OCI-LY3 (cell line): ENCODE results near the gene MBP.

Source experiments
- H2AFZ ChIP-seq: fragments of 200-600, 300-600 bp; shearing (Covaris generic); 2 replicates; pipeline ENCODE4 v1.6.0; 2014; ENCODE audit warnings: antibody characterized with exemption, low read depth, low read length
- H3K27ac ChIP-seq: fragments of 200-600, 300-600 bp; sonication (generic); 2 replicates; pipeline ENCODE4 v1.5.1; 2014; ENCODE audit warnings: mild to moderate bottlenecking, low read length, moderate library complexity, mixed read lengths
- H3K27me3 ChIP-seq: fragments of 200-600, 300-600 bp; sonication (generic); 2 replicates; pipeline ENCODE4 v1.6.1; 2014; ENCODE audit warnings: low read depth, low read length, mixed read lengths
- H3K36me3 ChIP-seq: fragments of 200-600, 300-600 bp; sonication (generic); replicated peaks from 2 replicates; pipeline ENCODE3; 2014; ENCODE audit warnings: low read depth, low read length, mixed read lengths
- H3K4me1 ChIP-seq: fragments of 300-600, 200-600 bp; sonication (generic); 2 replicates; pipeline ENCODE4 v1.6.1; 2014; ENCODE audit warnings: low read length, mixed read lengths
- H3K4me2 ChIP-seq: fragments of 200-600, 300-600 bp; sonication (generic); 2 replicates; pipeline ENCODE4 v1.6.1; 2014; ENCODE audit warnings: low read length, mixed read lengths
- H3K4me3 ChIP-seq: fragments of 300-600, 200-600 bp; sonication (generic); 2 replicates; pipeline ENCODE4 v1.5.1; 2014; ENCODE audit warnings: antibody characterized with exemption, mild to moderate bottlenecking, low read length, moderate library complexity
- H3K79me2 ChIP-seq: fragments of 300-600, 200-600 bp; shearing (Covaris generic); 2 replicates; pipeline ENCODE4 v1.6.1; 2014; ENCODE audit warnings: mild to moderate bottlenecking, low read length, mixed read lengths
- H3K9ac ChIP-seq: fragments of 300-600, 200-600 bp; shearing (Covaris generic); 2 replicates; pipeline ENCODE4 v1.6.0; 2014; ENCODE audit warnings: mild to moderate bottlenecking, low read length, moderate library complexity
- H3K9me3 ChIP-seq: fragments of 200-600, 300-600 bp; shearing (Covaris generic); 2 replicates; pipeline ENCODE4 v1.6.1; 2014; ENCODE audit warnings: low read length, mixed read lengths; ENCODE audit not compliant: insufficient read depth
- H4K20me1 ChIP-seq: fragments of 200-600, 300-600 bp; sonication (generic); 2 replicates; pipeline ENCODE4 v1.6.1; 2016; ENCODE audit warnings: low read length, mixed read lengths; ENCODE audit not compliant: insufficient read depth
- CTCF ChIP-seq: fragments of 200-600, 300-600 bp; sonication (generic); IDR thresholded peaks from 2 replicates; pipeline ENCODE4 v1.5.1; 2014; ENCODE audit warnings: antibody characterized with exemption, low read length, low read depth
- EZH2phosphoT487 ChIP-seq: fragments of 200-600 bp; shearing (Covaris generic); IDR thresholded peaks from 2 replicates; pipeline ENCODE4 v1.6.1; 2018; ENCODE audit warnings: antibody characterized with exemption, mixed run types, low read depth

Gene MBP

DNA sequence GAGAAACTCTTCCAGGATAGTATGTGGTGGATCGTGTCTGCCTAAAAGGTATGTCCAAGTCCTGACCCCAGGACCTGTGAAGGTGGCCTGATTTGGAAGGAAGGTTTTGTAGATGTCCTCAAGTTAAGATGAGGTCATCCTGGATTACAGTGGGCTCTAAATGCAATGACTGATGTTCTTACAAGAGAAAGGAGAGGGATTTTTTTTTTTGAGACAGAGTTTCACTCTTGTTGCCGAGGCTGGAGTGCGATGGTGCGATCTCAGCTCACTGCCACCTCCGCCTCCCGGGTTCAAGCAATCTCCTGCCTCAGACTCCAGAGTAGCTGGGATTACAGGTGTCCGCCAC, 19.9 kb downstream of the MBP start:
- Histone ChIP-seq H3K79me2 (peaks cover 38% of the 10 kb centered on the region), H2AFZ (no peak overlapping the region), H3K4me3 (no peak overlapping the region), H4K20me1 (peaks cover 46% of the 10 kb centered on the region), H3K36me3 (peaks cover 34% of the 10 kb centered on the region), H3K27ac (no peak overlapping the region), H3K27me3 (no peaks in the 10 kb centered on the region), H3K4me1 (peaks cover 36% of the 10 kb centered on the region), H3K9me3 (no peaks in the 10 kb centered on the region), H3K9ac (no peak overlapping the region), H3K4me2 (no peak overlapping the region)
- TF ChIP-seq EZH2phosphoT487 (no peak), CTCF (no peak)

GRCh38 chr18:77111951-77112746, 20.4 kb downstream of the MBP start:
- H3K27me3 ChIP-seq = no peaks in the 10 kb centered on the region
- peaks cover 42% of the 10 kb centered on the region for H4K20me1 ChIP-seq
- H3K4me3 ChIP-seq = no peak overlapping the region
- peaks cover 37% of the 10 kb centered on the region for H3K79me2 ChIP-seq
- no peak overlapping the region for H2AFZ ChIP-seq
- H3K27ac ChIP-seq = no peak overlapping the region
- peaks cover 30% of the 10 kb centered on the region for H3K36me3 ChIP-seq
- H3K4me1 ChIP-seq = peaks cover 41% of the 10 kb centered on the region
- no peak overlapping the region for H3K9ac ChIP-seq
- no peak overlapping the region for H3K4me2 ChIP-seq
- TF ChIP-seq EZH2phosphoT487 (no peak), CTCF (no peak)
- no peaks in the 10 kb centered on the region for H3K9me3 ChIP-seq

- H3K79me2 ChIP-seq = peaks cover 38% of the 10 kb centered on the region
- H3K9ac ChIP-seq = no peak overlapping the region
- no peak overlapping the region for H3K27ac ChIP-seq
- no peak overlapping the region for H3K4me2 ChIP-seq
- H3K36me3 ChIP-seq = peaks cover 32% of the 10 kb centered on the region
- no peak for TF ChIP-seq EZH2phosphoT487
- TF ChIP-seq CTCF = no peak
- H2AFZ ChIP-seq = no peak overlapping the region
- peaks cover 39% of the 10 kb centered on the region for H4K20me1 ChIP-seq
- H3K4me1 ChIP-seq = peaks cover 48% of the 10 kb centered on the region
- no peaks in the 10 kb centered on the region for H3K27me3 ChIP-seq
- H3K4me3 ChIP-seq = no peak overlapping the region
- no peaks in the 10 kb centered on the region for H3K9me3 ChIP-seq
Measured at GRCh38 chr18:77111449-77111848, 21.1 kb downstream of the MBP start.

DNA sequence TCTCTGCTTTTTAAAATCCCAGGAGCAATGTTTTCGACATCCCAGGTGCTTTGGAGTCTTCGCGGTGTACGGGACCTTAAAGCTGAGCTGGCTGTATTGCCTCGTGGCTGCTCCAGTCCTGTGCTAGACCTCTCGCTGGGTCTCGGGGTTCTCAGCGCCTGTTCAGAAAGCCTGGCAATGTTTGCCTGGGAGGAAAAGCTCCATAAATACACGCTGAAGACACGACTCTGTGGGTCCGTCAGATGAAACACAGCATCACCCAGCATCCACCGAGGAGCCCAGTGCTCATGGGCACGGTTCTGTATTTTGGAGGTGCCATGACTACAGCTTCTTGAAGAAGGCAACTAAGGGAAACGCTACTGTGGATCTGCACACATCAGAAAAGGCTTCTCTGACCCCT, 21.6 kb downstream of the MBP start:
- H3K9ac ChIP-seq = no peak overlapping the region
- H3K4me1 ChIP-seq = peaks cover 51% of the 10 kb centered on the region
- no peak overlapping the region for H3K4me2 ChIP-seq
- H3K79me2 ChIP-seq = peaks cover 42% of the 10 kb centered on the region
- H2AFZ ChIP-seq = no peak overlapping the region
- no peak overlapping the region for H3K27ac ChIP-seq
- no peak overlapping the region for H3K4me3 ChIP-seq
- TF ChIP-seq CTCF = no peak
- H3K9me3 ChIP-seq = no peaks in the 10 kb centered on the region
- H4K20me1 ChIP-seq = peaks cover 34% of the 10 kb centered on the region
- H3K36me3 ChIP-seq = peaks cover 33% of the 10 kb centered on the region
- no peaks in the 10 kb centered on the region for H3K27me3 ChIP-seq
